Measurements from ENCODE around the gene OAS2. TPM values are rescaled to one million over a fixed set of nuclear protein-coding genes. Genes with fewer than 3 reads are reported as not detected.
"Not testable (repeated sequence)": the region's sequence is repeated elsewhere in the genome, so short reads cannot be mapped to it uniquely, and the experiment has no call there.

The OAS2 gene
- total RNA-seq, 1 donor from 2014 or later: 8.0 TPM

GRCh38 chr12:112946236-112947000 lies 31.9 kb upstream of the OAS2 start:
- Histone ChIP-seq H3K27ac (no peak overlapping the region), H3K9me3 (no peaks in the 10 kb centered on the region), H3K4me3 (no peak overlapping the region), H3K36me3 (peaks cover 8 to 9% of the 10 kb centered on the region in 2 donors), H3K4me1 (no peaks in the 10 kb centered on the region), H3K27me3 (no peaks in the 10 kb centered on the region)
- DNase-seq (ENCODE audit: low spot score in 2 of 2): no peak
- intact Hi-C loops (cut with DNase I): no loop called here
- no peak for TF ChIP-seq CTCF (IDR thresholded peaks at IDR 0.05)

DNA sequence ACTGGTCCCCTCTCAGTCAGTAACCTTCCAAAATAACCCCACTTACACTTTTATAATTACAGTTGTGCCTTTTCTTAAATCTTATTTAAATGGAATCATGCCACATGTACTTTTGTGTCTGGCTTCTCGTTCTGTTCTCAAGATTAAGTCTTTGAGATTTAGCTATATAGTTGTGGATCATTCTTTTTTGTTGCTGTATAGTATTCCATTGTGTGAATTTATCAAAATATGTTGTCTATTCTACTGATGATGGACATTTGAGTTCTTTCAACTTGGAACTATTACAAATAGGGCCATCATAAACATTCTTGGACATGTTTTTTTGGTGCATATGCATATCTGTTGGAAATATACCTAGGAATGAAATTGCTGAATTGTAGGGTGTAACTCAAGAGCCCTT lies 31.0 kb upstream of the OAS2 start:
- Histone ChIP-seq H3K27me3 (no peaks in the 10 kb centered on the region), H3K36me3 (peaks cover 8 to 11% of the 10 kb centered on the region in 2 donors), H3K4me3 (no peak overlapping the region), H3K4me1 (no peaks in the 10 kb centered on the region), H3K27ac (no peak overlapping the region), H3K9me3 (no peaks in the 10 kb centered on the region)
- TF ChIP-seq CTCF (IDR thresholded peaks at IDR 0.05): no peak
- no peak for DNase-seq (ENCODE audit: low spot score in 2 of 2)
- intact Hi-C loops (cut with DNase I): no loop called here

GRCh38 chr12:112947761-112948160 lies 30.6 kb upstream of the OAS2 start:
- Histone ChIP-seq H3K36me3 (peaks cover 8 to 11% of the 10 kb centered on the region in 2 donors), H3K4me1 (no peaks in the 10 kb centered on the region)
- intact Hi-C loops (cut with DNase I): no loop called here

DNA sequence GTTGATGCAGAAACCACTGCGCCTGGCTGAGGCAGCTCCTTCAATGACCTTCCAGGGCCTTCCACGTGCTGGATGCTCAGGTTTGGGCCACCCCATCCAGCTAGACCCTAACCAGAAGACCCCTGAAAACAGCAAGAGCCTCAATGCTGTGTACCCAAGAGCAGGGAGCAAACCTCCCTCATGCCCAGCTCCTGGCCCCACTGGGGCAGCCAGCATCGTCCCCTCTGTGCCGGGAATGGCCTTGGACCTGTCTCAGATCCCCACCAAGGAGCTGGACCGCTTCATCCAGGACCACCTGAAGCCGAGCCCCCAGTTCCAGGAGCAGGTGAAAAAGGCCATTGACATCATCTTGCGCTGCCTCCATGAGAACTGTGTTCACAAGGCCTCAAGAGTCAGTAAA lies 29.5 kb upstream of the OAS2 start:
- no peak for TF ChIP-seq CTCF (IDR thresholded peaks at IDR 0.05)
- H3K4me3 ChIP-seq: no peak overlapping the region
- no peaks in the 10 kb centered on the region for H3K27me3 ChIP-seq
- H3K36me3 ChIP-seq: peaks cover 8 to 11% of the 10 kb centered on the region in 2 donors
- no peaks in the 10 kb centered on the region for H3K9me3 ChIP-seq
- H3K4me1 ChIP-seq: no peaks in the 10 kb centered on the region
- intact Hi-C loops (cut with DNase I): no loop called here
- DNase-seq (ENCODE audit: low spot score in 2 of 2): no peak
- H3K27ac ChIP-seq: no peak overlapping the region

More at GRCh38 chr12:112947761-112948160, 30.6 kb upstream of the OAS2 start:
- no peak for TF ChIP-seq CTCF (IDR thresholded peaks at IDR 0.05)
- H3K9me3 ChIP-seq: no peaks in the 10 kb centered on the region
- no peak overlapping the region for H3K27ac ChIP-seq
- no peak overlapping the region for H3K4me3 ChIP-seq
- no peaks in the 10 kb centered on the region for H3K27me3 ChIP-seq
- DNase-seq (ENCODE audit: low spot score in 2 of 2): no peak

- Histone ChIP-seq H3K4me3 (no peak overlapping the region), H3K36me3 (peaks cover 8 to 11% of the 10 kb centered on the region in 2 donors), H3K27ac (no peak overlapping the region), H3K4me1 (no peaks in the 10 kb centered on the region), H3K9me3 (no peaks in the 10 kb centered on the region), H3K27me3 (no peaks in the 10 kb centered on the region)
- intact Hi-C loops (cut with DNase I): no loop called here
- TF ChIP-seq CTCF (IDR thresholded peaks at IDR 0.05): no peak
- DNase-seq (ENCODE audit: low spot score in 2 of 2): no peak
Measured at GRCh38 chr12:112950701-112951100, 27.6 kb upstream of the OAS2 start.

DNA sequence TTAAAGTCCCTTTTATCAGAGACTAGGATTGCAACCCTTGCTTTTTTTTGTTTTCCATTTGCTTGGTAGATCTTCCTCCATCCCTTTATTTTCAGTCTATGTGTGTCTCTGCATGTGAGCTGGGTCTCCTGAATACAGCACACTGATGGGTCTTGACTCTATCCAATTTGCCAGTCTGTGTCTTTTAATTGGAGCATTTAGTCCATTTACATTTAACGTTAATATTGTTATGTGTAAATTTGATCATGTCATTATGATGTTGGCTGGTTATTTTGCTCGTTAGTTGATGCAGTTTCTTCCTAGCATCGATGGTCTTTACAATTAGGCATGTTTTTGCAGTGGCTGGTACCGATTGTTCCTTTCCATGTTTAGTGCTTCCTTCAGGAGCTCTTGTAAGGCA lies 21.2 kb upstream of the OAS2 start:
- H3K27me3 ChIP-seq; DNase-seq (ENCODE audit: low spot score in 2 of 2); H3K9me3 ChIP-seq; H3K4me3 ChIP-seq; H3K4me1 ChIP-seq; intact Hi-C loops (cut with DNase I); H3K27ac ChIP-seq: not testable (repeated sequence)
- H3K36me3 ChIP-seq: peaks cover 7 to 10% of the 10 kb centered on the region in 2 donors
